GM18498 (cell line): ENCODE data around the gene NR3C2.
A peak's percentile ranks its signal among the peaks of the same experiment; 100 is the strongest.

Experiments used
- ATAC-seq: cut with Tn5 transposase; IDR thresholded peaks from one replicate; pipeline ENCODE4 v1.9.1; 2021; ENCODE audit warnings: mild to moderate bottlenecking, moderate library complexity; ENCODE audit not compliant: unreplicated experiment

NR3C2 gene

DNA sequence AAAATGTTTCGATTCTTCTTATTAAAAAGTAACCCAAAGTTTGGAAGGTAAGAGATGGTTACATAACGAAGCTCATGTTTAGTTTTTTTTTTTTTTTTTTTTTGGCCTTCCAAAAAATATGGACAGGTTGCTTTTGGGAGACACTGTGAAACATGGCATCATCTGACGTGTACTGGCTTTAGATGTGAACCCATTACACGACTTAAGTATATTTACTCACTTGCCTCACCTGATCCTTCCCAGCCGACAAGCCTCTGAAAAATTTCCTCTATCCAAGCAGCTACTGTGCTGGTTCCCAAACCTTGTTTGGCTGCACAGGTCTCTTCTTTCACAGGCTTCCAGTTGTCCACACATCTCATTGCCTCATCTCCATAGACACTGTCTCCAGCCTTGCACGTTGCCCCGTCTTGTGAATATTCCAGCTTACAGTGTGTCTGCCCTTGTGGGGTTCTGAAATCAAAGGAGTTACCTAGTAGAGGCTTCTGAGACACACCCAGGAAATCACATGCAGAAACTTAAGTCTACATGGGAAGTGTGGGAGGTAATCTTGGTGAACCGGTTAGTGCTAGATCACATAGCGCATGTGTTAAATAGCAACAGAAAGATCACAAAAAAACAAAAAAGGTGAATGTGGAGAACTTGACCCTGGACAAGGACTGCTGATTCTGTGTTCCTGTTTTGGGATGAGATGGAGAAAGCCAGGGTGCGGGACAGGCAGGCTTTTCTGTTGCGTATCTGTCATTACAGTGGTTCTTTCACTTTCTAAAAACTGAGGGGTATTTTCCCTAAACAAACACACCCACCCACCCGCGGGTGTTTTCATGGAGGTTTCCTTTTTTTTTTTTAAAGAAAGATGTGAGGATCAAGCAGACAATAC lies 381.7 kb downstream of the NR3C2 start:
- ATAC-seq = no peak

DNA sequence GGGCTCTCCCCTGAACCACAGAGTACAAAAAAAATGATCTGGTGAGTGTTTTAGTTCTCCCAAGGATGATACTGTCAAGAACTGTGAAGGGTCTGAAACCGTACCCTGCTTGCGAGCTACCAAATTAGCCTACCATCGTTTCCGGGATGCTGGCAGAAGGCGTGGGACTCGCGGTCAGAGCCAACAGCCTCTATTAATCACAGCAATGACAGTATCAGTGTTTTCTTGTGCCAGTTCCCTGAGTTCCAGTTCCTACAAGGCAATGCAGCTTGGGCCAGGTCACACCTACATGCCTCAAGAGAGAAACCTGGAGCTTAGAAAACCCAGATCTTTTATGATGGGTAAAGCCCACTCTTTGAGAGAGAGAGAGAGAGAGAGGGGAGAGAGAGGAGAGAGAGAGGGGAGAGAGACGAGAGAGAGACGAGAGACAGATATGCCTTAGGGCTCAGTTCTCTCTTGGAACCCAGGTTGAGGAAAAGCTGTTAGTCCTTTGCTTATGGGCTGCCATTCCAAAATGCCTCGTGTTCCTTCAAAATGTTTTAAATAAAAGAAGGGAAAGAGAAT lies 382.5 kb downstream of the NR3C2 start:
- peak; percentile 18 for ATAC-seq

DNA sequence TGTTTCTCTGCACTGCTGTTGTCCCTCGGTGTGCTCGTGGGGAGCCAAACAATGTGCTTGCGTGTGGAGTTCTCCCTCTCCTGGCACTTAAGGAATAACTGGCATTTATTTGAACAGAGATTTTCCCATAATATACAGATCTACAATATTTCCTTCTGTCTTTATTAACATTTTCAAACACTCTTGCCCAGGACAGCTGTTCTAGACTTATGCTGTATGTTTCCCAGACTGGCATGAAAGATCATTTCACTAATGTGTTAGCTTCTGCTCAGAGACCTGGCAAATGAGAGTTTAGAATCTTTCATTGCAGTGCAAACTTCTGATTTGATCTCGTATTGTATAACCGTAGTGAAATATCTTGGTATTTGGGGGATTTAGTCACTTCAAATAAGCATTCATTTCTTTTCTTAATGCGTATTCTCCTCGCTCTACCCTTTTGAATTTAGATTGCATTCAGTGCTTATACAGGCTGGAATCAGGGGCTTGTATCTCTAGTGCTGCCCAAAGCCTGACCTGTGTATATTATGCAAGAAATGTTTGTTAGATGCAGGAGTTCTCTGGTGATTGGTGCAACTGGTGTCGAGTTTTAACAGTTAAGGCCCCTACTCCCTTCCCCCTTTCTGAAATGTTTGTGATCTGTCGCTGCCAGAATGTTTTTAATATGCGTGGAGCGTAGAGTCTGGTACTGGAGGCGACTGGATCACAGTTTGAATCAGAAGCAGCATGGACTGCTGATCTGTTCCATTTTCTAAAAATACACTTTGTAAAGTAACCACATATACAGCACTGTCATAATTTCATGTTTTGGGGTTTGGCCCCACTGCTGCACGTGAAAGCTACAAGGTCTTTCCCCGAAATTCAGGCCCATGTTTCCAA lies 384.0 kb downstream of the NR3C2 start:
- ATAC-seq = no peak

DNA sequence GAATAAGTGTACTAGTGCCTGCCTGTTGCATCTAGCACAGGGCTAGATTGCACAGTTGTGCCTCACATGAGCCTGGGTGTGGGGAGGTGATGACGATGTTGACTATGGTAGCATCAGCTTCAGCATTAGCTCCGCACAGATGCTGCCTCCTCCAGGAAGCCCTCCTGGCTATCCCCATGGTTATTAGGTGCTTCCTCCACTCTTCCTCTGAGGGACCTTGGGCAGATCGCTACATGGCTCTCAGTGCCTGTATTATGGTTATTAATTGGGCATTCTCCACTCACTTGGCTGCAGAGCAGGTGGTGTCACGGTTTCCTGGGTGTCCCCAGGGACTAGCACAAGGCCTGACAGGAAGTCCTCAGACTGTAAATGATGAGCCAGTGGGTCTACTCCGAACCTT lies 384.7 kb downstream of the NR3C2 start:
- ATAC-seq = peak; percentile 33

DNA sequence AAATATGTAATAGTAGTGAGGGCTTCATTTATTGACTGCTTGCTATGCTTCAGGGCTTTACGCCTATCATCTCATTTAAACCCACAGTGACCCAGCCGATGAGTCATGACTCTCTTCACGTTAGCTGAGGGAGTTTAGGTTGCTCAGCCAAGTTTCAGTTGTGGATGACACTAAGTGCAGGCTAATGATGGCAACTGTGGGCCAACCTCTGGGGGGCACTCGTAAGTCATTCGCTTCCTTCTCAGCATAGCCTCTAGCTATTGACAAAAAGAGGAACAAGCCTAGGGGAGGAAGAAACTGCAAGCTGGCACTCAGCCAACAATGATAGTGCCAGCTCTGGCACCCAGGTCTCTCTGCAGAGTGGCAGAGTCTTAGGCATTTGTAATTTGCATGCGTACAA lies 385.3 kb downstream of the NR3C2 start:
- peak; percentile 87 for ATAC-seq

DNA sequence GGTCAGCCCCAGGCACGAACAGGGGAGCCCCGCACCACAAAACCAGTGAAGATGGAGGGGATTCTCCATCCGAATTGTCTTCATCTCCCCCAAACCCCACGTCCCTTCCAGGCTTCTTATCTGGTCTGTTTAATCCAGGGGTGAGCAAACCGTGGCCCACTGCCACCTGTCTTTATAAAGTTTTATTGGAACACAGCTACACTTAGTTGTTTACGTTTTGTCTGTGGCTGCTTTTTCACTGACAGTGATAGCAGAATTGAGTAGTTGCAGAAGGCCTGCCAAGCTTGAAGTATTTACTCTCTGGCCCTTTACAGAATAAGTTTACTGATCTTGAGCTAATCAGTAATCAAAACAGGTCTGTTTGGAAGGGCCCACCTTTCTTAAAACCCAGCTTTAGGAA lies 386.4 kb downstream of the NR3C2 start:
- no peak for ATAC-seq

DNA sequence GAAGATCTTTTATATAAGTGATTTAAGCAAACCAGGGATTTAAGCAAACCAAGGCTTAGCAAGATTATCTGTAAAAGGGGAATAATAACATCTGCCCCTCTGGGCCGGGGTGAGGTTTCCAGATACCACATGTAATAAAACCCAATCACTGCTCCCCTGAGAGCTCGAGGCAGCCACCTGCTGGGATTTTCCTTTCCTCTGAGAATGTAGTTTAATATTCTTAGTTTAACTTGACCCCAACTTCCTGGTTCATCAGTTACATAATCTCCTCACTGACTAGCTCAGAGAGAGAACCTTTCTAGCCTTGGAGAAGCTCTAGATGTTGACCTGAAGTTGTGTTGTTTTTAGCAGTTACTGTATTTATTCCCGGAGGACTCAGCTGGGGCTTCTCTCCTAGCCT lies 387.9 kb downstream of the NR3C2 start:
- ATAC-seq = no peak

DNA sequence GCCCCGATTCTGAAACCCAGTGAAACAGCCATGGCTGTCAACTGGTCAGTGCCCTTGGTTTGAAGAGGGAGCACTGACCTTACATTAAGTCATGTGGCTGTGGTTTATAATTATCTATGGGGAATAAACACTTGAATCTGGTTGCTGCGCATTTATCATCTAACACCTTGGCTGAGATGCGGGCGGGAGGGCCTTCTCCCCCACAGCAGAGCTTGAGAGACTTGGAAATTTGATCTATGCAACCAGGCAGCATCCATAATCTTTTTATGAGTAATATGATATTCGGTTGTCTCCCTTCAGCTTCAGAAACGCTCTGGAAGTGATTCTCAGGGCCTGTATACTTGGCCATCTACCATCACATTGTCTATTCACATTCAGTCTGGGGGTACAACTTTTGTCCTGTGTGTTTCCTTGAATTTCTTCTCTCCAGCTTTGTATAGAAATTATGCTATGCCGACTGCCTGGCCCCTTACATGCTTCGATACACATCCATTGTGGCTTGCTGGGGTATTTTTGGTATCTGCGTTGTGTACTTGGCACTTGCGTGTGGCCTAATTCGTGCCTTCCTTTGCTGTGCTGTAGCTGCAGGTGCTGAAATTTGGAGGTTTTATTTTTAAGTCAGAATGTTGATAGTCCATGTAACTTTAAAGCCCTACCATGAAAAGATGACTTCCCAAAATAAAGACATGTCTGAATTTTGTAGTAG lies 388.8 kb downstream of the NR3C2 start:
- no peak for ATAC-seq

DNA sequence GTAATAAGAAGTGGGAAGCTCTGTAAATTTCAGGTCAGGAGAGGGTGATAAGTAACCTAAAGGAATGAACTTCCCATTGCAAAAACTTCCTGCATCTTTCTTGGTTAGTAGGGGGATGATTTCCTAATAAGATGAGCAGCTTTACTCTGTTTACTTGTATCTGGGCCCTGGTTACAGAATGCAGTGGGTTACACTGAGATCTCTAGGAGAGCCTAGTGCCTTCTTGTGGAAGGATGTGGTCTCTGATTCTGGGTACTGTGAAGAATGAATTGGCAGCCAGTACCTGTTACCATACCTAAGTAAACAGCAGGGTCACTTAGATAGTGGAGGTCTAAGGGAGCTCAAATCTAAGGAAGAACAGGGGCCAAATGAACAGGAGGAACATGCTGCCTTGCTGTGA lies 389.8 kb downstream of the NR3C2 start:
- ATAC-seq = no peak

DNA sequence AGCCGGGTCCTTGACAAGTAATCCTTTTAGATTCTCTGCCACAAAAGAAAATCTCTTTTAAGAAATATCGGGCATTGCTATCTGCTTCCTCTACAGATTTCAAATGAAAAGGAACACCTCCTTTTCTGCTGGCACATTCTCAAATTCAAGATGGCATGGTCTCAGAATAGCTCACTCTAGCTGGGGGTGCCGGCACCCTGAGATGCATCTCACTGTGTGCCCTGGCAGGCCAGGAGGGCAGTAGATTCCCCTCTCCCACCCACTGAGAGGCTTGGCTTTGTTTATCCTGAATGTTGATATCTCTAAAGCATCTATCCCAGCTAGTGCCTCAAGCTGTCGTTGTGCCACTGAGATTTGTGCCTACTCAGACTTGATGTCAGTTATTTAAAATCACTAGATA lies 390.8 kb downstream of the NR3C2 start:
- ATAC-seq = no peak

DNA sequence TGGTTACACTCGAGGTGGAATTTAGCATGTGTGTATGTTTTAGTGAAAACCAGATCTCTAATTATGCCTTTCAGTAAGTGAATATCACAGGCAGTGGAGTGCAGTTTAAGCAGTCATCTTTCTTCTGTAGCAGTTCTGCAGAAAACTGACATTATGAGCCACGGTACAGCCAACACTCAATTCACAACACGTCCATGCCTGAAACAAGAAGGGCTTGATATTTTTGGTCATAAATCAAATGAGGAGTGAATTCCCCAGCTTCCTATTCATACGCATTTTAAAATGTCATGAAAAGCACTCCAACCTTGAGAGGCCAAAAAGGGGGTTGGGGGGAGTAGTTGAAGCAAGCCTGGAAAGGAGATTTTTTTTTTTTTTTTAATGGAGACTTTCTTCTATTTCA lies 393.6 kb downstream of the NR3C2 start:
- ATAC-seq = no peak

DNA sequence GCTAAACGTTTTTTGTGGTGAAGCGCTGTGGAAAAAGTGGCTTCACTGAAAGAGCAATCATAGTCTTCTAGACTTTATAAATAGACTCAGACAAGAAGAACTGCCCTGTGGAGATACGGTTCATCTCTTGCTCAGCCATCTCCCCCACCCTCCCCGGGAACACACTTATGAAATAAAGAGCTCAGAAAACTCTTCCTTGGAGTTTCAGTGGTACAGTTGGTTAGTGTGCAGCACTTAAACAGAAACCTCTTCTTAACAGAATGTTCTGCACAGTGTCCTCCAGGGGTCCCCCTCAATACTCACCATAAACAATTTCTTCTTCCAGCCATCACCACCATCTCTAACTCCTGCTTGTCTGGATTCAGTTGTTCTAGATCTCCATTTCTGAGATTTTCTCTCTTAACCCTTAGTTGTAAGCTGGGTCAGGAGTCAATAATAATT lies 397.3 kb downstream of the NR3C2 start:
- peak; percentile 92 for ATAC-seq

DNA sequence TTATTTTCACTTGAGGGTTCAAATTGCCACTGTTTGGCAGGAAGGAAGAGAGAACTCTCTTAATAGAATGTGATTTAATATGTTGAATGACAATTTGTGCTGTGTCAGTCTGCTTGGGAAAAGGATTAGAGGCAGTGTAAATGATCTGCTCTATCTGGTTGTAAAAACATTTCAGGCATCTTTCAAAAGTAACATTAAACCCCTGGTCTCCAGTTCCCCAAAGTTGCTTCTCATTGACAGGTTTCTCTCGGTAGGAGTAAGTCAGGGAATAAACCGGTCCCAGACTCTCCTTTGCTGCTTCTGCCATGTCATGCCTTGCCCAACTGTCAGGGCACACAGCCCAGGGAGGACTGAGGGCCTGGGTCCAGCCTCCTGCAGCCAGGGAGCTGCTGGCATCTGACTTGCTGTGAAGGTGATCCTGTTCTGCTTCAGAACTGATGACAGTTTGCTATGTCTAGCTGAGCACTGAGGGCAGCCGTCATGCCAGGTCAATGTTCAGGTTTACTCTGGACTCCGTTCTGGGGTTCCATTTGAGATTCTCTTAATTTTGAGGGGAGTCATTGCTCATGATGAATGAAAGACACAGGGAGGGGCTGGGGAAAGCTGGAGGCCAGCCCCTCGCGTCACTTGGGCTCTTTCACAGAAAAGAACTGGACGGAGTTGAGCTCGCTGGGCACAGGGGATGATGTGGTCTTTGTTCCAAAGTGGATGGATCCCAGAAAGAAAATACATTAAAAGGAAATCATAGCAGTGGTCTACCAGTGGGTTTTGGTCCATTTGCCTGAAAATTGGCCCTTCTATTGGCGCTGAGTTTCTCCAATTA lies 397.9 kb downstream of the NR3C2 start:
- peak; percentile 17 for ATAC-seq

DNA sequence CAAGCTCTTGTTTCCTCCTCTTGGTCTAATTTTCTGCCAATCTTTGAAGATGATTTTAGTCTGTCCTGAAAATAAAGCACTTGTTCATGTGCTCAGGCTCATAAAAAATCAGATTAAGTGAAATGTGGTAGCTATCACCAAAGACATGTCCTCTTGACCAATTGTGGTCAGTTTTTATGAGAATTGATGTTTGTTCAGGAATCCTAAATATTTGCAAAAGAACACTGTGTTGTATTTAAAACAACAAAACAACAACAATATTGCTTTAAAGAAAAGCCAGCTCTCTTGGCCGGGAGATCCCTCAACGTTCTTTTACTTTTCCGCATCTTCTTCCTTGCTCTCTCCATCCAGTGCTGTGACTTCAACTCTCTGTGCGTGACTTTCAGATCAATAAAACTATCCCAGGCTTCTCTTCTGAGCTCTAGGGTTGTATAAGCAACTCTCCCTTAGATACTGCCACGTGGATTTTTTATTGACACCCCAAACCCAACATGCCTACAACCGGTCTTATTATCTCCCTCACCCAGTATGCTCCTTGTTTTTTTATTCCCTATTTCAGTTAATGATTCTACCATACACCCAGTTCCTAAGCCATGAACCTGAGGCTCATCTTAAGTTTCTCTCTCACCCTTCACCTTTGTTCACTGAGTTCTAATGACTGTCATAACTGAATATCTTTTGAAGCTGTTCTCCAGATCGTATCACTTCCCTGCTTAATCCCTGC lies 400.4 kb downstream of the NR3C2 start:
- ATAC-seq = no peak

DNA sequence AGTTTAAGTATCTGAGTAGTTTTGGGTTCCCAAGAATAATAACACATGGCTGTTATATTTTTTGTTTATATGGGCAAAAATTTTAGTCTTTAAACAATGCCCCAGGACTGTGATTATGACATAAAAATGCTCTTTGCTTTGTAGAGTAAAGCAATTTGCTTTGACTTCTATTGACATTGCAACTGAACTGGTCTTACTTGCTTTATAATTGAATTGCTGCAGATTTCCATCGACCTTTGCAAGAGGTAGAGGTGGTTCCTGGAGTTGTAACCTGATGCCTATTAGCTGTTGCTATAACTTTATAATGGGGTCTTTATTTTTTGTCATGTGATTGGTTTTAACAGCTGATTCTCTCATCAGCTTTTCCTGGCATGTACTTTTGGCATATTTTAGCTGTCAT lies 407.4 kb downstream of the NR3C2 start:
- no peak for ATAC-seq

DNA sequence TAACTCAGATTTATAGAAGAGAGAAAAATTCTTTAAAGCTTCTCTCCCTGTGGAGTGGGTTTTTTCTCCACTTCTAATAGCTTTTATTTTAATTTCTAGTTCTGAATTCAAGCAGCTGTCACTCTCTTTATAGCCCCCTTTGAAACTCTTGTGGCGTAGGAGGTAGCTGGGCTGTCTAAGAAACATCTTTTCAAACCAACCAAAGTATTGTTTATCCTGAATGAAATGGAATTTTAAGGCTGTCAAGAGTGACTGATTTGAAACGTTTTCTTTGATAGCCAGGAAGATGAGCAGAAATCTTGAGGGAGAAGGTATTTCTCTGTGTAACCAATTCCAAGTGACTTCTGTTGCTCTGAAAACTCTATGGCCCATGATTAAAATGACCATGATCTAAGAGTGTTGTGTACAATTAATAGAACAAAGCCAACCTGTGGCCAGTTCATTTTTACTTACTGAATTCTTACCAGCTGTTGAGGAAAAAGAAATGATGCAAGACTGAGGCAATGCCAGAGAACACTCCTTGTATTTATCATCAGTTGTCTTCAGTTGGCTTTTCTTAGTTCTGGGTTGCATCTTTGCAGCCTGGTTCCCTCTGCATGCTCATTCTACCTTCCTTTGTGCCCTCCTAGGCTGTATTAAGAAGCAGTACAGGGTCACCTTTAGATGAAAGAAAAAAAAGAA lies 411.9 kb downstream of the NR3C2 start:
- ATAC-seq = no peak

DNA sequence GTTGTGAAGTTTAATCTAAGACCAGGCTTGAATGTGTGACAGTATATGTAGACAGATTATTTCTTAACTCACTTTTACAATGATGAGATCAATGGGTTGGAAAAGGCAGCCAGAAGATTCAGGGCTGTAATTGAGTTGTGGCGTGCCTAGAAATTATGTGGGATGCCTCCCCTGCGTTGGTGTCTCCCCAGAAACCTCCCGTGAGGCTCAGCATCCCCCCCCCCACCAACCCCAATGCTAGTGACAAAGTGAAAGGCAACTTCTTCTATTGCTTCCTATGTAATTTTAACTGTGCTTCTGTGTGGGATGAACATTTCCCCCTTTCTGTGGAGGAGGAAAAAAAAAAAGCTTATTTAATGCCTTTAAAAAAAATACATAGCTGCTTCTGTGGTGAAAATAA lies 412.4 kb downstream of the NR3C2 start:
- no peak for ATAC-seq
